Activated CD8-positive, alpha-beta memory T cell treated with anti-CD3 and anti-CD28 coated beads, Interleukin-2, amount 50 U/mL, for 4 hours (primary cell): ENCODE results near the gene ASAP3.

Source experiments
- DNase-seq: peaks from one replicate; pipeline ENCODE4 v3.0.0-alpha.2; 2020

Gene ASAP3

DNA sequence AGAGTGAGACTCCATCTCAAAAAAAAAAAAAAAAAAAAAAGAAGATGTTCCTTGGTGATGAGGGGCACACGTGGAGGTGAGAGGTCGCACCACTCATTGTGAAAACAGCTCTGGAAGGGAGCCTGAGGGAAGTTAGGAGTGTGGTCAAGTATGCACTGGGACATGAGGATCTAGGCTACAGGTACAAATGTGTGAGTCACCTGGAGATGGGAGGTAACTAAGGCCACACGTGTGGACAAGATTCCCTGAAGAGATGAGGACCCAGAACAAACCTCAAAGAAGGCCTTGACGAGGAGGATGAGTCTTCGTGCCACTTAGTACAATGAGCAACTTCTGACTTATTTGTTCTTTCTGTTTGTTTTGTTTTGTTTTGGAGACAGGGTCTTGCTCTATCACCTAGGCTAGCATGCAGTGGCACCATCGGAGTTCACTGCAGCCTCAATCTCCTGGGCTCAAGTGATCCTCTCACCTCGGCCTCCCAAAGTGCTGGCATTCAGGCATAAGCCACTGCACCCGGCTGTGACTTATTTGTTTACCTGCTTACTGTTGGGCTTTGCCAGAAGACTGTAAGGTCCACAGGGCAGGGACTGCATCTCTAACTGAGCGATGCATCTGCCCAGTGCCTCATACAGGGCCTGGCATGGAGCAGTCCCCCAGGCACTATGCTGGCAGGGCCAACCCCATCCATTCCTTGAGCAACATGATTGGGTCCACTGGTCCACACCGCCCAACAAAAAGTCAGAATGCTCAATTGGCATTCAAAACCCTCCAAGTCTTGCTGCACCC lies 6.4 kb downstream of the ASAP3 start:
- no peak for DNase-seq

DNA sequence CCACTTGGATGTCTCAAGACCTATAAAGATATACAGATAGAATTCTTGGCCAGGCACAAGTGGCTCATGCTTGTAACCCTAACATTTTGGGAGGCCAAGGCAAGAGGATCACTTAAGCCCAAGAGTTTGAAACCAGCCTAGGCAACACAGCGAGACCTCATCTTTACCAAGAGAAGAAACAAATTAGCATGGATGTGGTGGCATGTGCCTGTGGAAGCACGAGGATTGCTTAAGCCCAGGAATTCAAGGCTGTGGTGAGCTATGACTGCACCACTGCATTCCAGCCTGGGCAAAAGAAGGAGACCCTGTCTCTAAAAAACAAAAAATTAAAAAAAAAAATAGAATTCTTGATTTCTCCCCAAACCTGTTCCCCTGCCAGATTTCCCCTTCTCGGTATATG lies 8.3 kb downstream of the ASAP3 start:
- DNase-seq = no peak

DNA sequence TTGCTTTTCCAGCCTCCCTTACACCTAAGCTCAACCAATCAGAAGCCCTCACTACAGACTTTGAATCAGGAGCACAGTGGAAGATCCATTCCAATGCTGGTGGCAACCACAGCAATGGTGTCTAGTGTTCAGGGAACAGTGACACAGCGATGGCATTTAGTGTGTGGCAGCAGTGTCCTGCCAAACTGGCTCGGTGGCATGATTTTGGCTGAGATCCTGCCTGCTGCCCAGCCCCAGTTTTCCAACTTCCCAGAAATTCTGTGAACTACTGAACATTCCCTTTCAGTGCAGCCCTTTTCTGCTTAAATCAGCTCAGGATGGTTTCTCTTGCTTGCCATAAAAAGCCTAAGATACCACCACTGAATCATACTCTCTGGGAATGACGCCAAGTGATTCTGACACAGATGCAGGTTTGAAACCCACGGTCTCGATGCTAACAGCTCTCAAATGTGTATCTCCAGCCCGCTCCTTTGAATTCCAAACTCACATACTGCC lies 8.8 kb downstream of the ASAP3 start:
- no peak for DNase-seq

DNA sequence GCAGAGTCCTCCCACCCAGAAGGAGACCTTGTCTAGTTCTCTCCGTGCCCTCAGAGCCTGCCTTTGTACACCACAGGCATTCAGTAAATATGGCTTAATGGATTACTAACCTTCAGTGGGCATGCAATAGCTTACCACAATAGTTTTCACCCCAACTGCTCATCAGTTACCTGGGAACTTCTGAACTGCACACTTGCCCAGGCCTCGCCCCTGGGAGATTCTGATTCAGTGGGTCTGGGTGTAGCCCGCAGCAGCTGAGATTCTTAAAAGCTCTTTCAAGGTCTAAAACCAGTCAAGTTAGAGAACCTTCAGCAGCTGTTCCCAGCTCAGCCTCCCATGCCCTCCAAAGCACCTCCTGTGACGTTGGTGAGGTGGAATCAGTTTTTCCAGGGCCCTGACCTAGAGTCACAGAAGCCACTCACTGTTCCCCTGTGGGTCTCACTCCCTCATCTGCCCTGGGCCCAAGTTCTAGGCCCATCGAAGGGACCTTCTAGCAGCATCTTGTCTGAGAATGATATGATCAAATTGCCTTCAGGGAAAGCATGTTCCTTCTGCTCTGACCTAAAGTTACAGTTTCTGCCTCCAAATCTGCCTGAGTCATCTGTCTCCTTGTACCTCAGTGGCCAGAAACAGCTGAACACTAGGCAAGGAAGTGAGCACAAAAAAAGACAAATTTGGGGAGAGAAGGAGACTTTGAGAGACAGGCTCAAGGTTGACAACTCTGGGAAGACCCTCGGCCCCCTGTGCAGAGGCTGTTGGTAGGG lies 10.8 kb downstream of the ASAP3 start:
- no peak for DNase-seq

DNA sequence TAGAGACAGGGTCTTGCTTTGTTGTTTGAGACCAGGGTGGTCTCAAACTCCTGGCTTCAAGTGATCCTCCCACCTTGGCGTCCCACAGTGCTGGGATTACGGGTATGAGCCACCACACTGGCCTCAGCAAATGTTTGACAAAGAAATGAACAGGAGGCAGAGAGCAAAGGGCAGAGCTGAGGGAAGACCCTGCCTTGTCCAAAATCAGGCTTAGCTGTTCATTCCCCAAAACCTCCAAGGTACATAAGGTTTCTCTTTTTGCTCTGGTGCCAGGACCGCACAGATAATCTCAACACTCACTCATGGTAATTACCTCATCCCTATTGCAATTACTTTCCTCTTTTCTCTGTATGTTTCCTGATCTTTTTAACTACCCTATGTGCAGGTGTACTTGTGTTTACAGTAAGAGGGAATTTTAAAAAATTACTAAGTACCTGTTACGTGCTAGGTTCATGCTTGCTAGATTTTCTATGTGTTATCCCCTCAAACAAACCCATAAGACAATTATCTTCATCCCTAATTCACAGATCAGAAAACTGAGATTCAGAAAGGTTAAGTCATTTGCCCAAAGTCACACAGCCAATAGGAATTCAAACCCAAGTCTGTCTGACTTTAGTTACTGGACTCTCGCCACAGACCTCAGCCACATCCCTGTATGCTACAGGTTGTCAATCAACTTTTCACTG lies 11.5 kb downstream of the ASAP3 start:
- DNase-seq = no peak

DNA sequence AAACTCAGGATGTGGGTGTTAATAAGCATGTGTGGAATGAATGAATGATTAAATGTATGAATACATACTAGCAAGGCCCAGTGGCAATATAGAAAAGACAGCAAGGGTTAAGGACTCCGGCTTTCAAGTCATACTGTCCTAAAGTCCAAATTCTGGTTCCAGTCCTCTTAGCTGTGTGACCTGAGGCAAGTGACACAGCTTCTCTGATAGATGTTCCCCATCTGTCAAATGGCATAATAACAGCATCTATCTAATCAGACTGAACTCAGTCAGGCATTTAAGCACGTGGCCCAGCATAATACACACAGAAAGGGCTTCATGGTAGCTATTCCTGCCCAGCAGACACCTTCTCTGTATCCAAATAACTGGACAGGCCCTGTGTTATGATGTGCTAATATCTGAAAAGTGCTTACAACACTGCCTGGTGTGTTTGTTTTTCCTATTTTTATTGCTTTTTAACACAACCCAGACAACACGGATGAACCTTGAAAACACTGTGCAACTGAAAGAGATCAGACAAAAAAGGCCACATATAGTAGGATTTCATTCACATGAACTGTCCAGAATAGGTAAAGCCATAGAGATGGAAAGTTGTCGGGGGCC lies 12.4 kb downstream of the ASAP3 start:
- no peak for DNase-seq

DNA sequence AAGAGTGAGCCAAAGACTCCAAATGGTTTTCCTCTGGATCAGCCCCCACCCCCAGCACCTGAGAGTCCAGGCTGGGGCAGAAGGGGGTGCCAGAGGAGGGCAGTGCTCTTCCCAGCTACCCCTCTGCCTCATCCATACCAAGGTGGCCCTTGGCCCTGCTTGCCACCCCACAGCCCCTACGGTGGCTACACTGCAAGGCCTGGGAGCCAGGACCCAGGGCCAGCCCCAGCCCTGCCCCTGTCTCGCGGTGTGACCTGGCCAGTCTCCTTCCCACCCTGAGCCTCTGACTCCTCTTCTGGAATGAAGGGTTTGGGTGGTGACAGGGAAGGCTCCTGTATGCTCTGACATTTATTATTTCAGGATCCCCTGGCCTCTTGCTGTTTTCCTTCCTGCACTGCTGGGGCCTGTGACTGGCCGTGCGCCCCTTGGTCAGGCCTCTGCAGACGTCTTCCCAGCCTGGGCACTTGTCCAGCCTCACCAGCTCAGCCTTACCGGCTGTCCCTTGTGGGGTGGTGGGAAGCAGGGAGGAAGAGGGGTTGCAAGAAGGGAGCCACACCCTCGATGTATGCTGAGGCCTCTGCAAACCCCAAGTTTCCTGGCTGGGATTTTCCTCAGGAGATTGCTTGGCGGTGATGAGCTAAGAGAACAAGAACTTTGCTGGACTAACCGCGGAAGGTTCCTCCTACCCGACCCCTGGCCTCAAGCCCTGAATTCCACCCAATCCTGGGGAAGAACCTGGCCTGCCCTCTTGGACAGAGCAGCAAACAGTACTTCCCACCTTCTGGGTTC lies 13.5 kb downstream of the ASAP3 start:
- DNase-seq = no peak

DNA sequence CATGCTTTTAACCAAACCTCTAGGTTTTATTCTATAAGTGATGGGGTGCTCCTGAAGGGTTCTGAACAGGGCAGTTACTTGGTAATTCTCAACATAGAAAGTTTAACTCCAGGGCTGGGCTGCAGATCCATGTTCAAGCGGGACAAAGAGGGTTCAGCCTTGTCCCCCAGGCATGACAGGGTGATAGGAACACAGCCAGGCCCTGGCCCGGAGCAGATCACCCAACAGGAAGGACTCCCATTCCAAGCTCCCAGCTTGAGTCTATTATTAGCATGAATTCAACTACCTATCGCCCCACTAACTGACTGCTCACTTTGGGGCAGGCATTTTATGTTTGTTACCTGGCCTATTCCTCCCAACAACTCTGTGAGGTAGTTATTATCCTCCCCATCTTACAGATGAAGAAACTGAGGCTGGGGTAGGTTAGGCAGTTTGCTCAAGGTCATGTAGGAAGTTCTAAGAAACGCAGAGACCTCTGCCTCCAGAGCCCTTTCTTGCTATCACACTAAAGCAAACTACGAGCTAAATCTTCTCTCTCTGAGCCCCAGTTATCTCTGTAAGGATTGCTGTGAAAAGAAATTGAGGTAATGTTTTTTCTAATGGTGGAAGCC lies 14.5 kb downstream of the ASAP3 start:
- no peak for DNase-seq

DNA sequence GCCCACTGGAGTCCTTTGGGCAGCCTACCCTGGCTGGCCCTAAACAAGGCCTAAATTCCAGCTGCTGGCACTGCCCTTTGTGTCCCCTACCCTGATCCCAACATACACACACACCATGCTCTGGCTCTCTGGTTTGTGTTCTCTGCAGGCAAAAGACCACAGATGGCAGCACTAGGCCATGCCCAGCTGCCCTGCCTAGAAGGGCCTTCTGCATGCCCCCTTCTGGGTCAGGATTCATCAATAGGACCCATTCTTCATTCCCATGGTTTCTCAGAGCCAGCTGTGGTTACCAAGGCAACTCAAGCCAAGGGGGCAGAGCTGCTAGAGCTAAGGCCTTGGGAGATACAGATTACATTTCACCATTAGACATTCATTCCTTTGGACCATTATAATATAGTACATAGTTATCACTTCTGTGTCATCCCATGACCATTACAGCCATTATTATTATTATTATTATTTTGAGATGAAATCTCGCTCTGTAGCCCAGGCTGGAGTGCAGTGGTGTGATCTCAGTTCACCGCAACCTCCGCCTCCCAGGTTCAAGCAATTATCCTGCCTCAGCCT lies 17.5 kb downstream of the ASAP3 start:
- DNase-seq = no peak

DNA sequence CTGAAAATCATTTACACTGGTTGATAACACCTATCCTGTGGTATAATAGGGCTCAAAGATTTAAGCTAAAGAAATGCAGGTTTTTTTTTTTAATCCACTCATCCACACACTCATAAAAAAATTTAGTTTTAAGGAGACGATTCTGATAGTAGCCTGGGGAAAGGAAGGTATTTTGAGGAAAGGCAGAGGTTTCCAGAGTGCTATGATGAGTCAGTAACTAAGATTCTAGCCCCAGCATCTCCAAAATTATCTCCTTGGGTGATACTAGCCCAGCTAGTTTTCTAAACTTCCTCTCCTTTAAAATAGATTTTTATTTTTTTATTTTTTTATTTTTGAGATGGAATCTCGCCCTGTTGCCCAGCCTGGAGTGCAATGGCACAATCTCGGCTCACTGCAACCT lies 20.7 kb downstream of the ASAP3 start:
- DNase-seq = no peak

DNA sequence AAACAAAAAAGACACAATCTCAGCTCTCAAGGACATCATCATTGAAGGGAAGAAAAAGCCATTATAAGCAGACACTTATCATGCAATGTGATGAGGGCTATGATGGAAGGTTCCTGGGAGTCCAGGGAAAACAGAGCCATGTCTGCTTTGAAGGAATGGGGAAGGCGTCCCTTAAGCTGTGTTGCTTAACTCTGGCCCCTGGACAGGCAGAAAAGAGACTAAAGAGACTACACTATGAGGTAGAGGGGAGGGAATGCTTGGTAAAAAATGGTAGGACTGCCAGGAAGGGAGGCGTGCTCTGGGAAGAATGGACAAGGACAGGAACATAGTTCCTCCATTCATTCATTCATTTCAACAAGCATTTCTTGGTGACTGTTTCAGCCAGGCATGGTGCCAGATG lies 21.2 kb downstream of the ASAP3 start:
- no peak for DNase-seq

DNA sequence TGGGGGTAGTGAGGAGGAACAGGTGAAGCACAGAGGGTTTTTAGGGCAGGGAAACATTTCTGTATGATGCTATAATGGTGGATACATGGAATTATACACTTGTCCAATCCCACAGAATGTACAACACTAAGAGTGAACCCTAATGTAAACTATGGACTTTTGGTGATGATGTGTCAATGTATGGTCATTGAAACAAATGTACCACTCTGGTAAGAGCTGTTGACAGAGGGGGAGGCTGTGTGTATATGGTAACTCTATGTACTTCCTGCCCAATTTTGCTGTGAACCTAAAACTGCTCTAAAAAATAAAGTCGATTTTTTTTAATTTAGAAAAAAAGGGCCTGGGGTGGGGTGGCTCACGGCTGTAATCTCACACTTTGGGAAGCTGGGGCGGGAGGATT lies 22.9 kb downstream of the ASAP3 start:
- no peak for DNase-seq

DNA sequence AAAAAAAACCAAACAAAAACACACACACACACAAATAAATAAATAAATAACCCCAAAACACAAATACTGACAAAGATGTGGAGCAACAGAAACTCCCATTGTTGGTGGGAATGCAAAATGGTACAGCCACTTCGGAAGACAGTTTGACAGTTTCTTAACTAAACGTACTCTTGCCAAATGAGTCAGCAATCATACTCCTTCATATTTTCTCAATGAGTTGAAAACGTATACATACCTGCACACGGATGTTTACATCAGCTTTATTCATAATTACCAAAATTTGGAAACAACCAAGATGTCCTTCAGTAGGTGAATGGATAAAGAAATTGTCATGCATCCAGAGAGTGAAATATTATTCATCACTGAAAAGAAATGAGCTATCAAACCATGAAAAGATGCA lies 23.5 kb downstream of the ASAP3 start:
- DNase-seq = no peak

DNA sequence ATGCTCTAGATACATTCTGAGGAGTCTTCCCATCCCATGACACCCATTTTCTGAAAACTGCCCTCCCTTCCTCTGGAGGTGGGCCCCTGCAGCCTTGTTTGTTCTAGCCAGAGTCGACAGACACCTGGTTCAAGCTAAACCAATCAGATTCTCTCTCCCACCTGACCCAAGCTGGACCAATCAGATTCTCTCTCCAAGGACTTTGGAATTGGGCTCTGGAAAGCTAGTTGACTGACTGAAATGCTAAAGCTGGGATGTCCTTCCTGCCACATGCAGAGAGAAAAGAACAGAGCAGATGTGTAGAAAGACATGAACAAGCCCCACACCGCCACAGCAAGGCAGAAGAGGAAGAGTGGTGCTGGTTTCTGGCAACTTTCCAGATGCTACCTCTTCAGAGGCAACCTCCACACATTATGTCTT lies 24.6 kb downstream of the ASAP3 start:
- no peak for DNase-seq

DNA sequence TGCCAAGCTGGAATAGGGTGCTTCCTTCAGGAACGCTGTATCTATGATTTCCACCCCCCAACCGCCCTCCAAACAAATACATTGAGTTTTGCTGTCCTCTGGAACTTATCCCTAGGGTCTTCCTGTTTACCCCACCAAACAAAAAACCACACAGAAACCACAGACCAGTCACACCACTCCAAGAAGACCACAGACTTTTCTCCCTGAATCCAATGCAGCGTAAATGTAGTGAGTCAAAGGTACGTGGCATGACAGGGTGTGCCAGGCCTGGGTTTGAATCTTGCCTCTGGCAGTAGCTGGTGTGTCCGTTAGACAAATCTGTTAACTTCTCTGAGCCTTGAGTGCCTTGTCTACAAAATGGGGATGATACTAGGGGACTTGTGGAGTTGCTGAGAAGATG lies 27.8 kb downstream of the ASAP3 start:
- DNase-seq = no peak

DNA sequence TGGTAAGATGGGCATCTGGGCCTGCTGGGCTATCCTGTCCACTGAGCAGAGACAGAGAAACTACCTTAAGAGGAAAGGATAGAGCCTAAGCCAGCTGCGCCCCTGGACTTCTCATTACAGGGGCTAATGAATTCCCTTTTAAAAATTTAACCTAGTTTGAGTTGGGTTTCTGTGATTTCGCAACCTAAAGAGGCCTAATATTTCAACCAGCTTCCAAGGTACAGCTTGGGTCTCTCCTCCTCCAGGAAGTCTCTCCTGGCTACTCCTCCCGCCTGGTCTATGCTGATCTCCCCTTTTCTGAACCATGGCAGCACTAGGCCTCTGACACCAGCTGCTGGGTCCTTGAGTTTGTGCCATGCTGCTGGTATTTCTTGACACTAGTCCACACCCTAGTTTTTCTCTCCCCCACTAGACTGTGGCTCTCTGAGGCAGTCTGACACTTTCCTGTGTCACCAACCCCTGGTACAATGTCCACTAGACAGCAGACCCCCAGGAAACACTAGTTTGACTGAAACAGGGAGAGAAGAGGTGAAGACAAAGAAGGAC lies 30.5 kb downstream of the ASAP3 start:
- DNase-seq = no peak

DNA sequence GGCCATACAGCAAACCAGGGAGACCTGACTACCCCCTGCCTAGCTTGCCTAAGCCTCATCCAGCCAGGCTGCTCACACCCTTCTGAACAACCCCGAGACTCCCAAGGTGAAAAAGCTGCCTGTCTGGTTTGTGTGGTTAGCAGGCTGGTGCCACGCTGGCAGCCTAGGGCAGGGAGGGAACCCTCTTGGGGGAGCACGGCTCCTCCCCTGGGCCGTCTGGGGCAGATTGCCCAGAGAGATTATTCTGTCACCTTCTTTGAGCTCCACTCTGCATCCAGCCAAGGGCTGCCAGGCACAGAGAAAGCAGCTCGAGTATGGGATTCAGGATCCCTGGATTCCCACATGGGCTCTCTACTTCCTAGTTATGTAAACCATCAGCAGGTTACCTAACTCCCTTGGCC lies 32.0 kb downstream of the ASAP3 start:
- DNase-seq = peak; percentile 22

DNA sequence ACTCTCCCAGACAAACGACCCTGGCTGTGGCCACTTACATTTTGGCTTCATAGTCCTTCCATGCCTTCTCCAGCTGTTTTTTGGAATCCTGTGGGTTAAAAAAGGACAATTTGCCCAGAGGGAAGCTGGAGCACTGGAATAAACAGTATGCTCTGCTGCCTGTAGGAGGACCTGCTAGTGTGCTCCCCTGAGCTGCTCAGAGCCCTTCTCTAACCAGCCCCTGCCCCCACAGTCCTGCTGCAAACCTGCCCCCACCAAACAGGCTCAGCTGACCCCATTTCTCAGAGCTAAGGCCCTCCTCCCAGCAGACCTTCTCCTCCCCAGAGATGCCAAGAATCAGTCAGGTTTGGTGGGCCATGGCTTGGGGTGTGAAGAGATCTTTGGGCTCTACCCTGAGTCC lies 32.5 kb downstream of the ASAP3 start:
- no peak for DNase-seq

DNA sequence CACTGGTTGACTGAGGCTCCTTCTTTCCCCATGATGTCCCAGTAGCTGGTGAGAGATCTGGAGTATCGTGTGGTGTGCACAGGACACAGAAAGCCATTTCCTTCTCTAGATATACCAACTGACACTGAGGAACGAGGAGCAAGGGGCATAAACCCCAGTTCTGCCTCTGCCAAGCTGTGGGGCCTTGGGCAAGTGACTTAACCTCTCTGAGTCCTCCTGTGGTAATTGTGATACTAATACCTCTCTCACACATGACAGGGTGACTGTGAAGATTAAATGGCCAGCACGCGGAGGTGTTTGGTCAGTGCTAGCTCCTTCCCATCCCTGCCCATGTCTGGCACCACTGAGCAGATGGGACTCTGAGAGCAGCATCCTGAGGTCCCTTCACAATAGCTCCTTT lies 33.1 kb downstream of the ASAP3 start:
- no peak for DNase-seq

DNA sequence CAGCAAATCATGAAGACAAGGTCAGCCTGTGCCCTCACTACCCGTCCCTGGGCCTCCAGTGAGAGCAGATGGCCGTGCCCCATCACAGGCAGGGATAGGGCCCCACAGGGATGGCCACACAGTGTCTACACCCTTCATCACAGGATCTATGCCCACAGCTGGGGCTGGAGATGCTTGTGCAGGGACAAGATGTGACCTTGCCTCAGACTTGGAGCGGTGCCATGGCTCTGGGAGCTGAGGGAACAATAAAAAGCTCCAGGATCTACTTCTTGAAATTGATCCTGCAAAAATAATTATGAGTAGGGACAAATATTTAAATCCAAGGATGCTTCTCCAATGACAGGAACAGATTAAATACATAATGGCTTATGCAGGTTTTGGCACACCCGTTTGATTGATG lies 34.0 kb downstream of the ASAP3 start:
- no peak for DNase-seq

DNA sequence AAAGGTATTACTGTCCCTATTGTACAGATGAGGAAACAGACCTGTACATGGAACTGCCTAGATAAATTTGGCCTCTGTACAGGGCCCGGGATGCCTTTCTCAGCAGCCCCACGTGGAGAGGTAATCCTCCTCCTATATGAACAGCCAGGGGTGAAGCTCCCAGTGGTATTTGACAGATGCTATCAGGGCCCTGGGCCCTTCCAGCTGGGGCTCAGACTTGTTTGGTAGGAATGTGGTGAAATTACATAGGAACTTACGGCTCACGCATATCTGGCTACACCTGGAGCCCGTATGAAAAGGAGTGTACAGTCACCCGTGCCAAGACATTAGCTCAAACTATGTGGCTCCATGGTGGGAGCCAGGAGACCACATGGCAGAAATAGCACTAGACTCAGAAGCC lies 34.7 kb downstream of the ASAP3 start:
- DNase-seq = no peak
